ENCODE results near the gene SSRP1.

DNA sequence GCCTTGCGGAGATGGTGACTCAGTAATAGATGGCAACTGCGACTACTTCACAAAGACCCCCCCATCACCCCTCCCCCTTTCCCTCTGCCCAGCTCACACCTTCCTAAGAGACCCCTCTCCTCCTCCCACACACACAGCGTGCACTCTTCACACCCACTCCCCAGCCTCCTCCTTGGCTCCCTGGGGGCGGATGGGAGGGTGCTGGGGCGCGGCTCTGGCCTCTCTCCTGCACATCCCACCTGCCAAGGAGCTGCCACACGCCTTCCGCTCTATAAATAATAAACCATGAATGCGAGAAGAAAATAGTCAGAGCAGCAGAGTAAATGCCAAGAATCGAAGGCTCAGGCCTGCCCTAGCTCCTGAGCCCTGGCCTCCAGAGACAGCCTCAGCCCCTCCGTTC, 7.0 kb upstream of the SSRP1 start:
- TF ChIP-seq, protein P1, sequence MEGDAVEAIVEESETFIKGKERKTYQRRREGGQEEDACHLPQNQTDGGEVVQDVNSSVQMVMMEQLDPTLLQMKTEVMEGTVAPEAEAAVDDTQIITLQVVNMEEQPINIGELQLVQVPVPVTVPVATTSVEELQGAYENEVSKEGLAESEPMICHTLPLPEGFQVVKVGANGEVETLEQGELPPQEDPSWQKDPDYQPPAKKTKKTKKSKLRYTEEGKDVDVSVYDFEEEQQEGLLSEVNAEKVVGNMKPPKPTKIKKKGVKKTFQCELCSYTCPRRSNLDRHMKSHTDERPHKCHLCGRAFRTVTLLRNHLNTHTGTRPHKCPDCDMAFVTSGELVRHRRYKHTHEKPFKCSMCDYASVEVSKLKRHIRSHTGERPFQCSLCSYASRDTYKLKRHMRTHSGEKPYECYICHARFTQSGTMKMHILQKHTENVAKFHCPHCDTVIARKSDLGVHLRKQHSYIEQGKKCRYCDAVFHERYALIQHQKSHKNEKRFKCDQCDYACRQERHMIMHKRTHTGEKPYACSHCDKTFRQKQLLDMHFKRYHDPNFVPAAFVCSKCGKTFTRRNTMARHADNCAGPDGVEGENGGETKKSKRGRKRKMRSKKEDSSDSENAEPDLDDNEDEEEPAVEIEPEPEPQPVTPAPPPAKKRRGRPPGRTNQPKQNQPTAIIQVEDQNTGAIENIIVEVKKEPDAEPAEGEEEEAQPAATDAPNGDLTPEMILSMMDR (IDR thresholded peaks at IDR 0.05), result no peak
- no peak for TF ChIP-seq POLR2A (IDR thresholded peaks at IDR 0.05)

Measured in adrenal gland (tissue), 5 donors.